Measurements from ENCODE around the gene PTAFR. TPM values are rescaled to one million over a fixed set of nuclear protein-coding genes. Genes with fewer than 3 reads are reported as not detected.

PTAFR gene
- total and polyA plus RNA-seq, 2 of the 8 experiments (the other 6 are each of a cell fraction or from before 2014, with no cell fraction given): 1.2 to 4.9 TPM

GRCh38 chr1:28190337-28190979 is 14.0 kb upstream of the PTAFR start (continued):
- no peak for TF ChIP-seq SAP30 (IDR thresholded peaks at IDR 0.05; ENCODE audit: insufficient read depth, insufficient replicate concordance, low read length)
